Immature natural killer cell (primary cell): Measurements from ENCODE around the gene DOK4. TPM values are rescaled to one million over a fixed set of nuclear protein-coding genes. Genes with fewer than 3 reads are reported as not detected.

Experiments used
- DNase-seq, 3 donors: peaks; one replicate each; pipeline ENCODE4 v3.0.0; 2022; ENCODE audit warnings: mixed read lengths in 1 of 3
- H3K27ac Mint-ChIP-seq, 6 donors: one replicate each; pipeline ENCODE4 v1.8.0; 2020; ENCODE audit warnings: mixed read lengths in 6 of 6, mild to moderate bottlenecking in 5 of 6, inconsistent platforms in 4 of 6, moderate library complexity in 3 of 6
- H3K27me3 Mint-ChIP-seq, 3 donors: one replicate each; pipeline ENCODE4 v1.8.0; 2020 to 2021; ENCODE audit warnings: low read depth in 3 of 3, mild to moderate bottlenecking in 3 of 3, mixed read lengths in 3 of 3, moderate library complexity in 3 of 3, inconsistent platforms in 1 of 3
- H3K36me3 Mint-ChIP-seq, 3 donors: one replicate each; pipeline ENCODE4 v1.8.0; 2020; ENCODE audit warnings: mixed read lengths in 3 of 3, inconsistent platforms in 2 of 3, mild to moderate bottlenecking in 2 of 3
- H3K4me1 Mint-ChIP-seq, 2 donors: one replicate each; pipeline ENCODE4 v1.8.0; 2020; ENCODE audit warnings: inconsistent platforms in 2 of 2, mild to moderate bottlenecking in 2 of 2, mixed read lengths in 2 of 2, moderate library complexity in 1 of 2
- H3K4me3 Mint-ChIP-seq, 5 donors: one replicate each; pipeline ENCODE4 v1.8.0; 2020; ENCODE audit warnings: mild to moderate bottlenecking in 5 of 5, mixed read lengths in 5 of 5, inconsistent platforms in 3 of 5, moderate library complexity in 3 of 5
- H3K9me3 Mint-ChIP-seq, 6 donors: one replicate each; pipeline ENCODE4 v1.8.0; 2020; ENCODE audit warnings: mild to moderate bottlenecking in 6 of 6, mixed read lengths in 6 of 6, inconsistent platforms in 4 of 6, moderate library complexity in 3 of 6
- polyA plus RNA-seq, 3 donors: library from polyadenylated mRNA; unstranded; fragments of 300-500 nt; fragmentation: Illumina TruSeq; gene quantifications; one replicate each; pipeline ENCODE4 v1.2.3, GENCODE V29; 2021

DOK4 gene
- polyA plus RNA-seq, 3 donors from 2014 or later, result 2.2 to 3.2 (median 2.8) TPM

GRCh38 chr16:57483725-57484514, 2.4 kb downstream of the DOK4 start:
- H3K9me3 Mint-ChIP-seq, result no peaks in the 10 kb centered on the region
- DNase-seq, result no peak
- no peak overlapping the region for H3K4me3 Mint-ChIP-seq
- peaks cover 0 to 2% (median 0%) of the 10 kb centered on the region in 3 donors for H3K27me3 Mint-ChIP-seq
- no peaks in the 10 kb centered on the region for H3K36me3 Mint-ChIP-seq
- peaks cover 24 to 27% of the 10 kb centered on the region in 2 donors for H3K4me1 Mint-ChIP-seq
- no peak overlapping the region for H3K27ac Mint-ChIP-seq

- peaks cover 0 to 2% (median 0%) of the 10 kb centered on the region in 3 donors for H3K27me3 Mint-ChIP-seq
- no peak overlapping the region for H3K27ac Mint-ChIP-seq
- H3K4me3 Mint-ChIP-seq, result no peak overlapping the region
- no peak for DNase-seq
- no peaks in the 10 kb centered on the region for H3K36me3 Mint-ChIP-seq
- H3K9me3 Mint-ChIP-seq, result no peaks in the 10 kb centered on the region
- peaks cover 29 to 33% of the 10 kb centered on the region in 2 donors for H3K4me1 Mint-ChIP-seq
These were observed 3.3 kb downstream of the DOK4 start for GRCh38 chr16:57482845-57483545.

- peaks cover 22 to 26% of the 10 kb centered on the region in 2 donors for H3K4me1 Mint-ChIP-seq
- no peaks in the 10 kb centered on the region for H3K9me3 Mint-ChIP-seq
- H3K27me3 Mint-ChIP-seq, result peaks cover 0 to 4% (median 1%) of the 10 kb centered on the region in 3 donors
- no peaks in the 10 kb centered on the region for H3K36me3 Mint-ChIP-seq
- H3K4me3 Mint-ChIP-seq, result no peak overlapping the region
- no peak overlapping the region for H3K27ac Mint-ChIP-seq
- no peak for DNase-seq
These were observed 4.9 kb downstream of the DOK4 start for GRCh38 chr16:57481421-57481820.

GRCh38 chr16:57480754-57481230, 5.5 kb downstream of the DOK4 start:
- H3K36me3 Mint-ChIP-seq, result no peaks in the 10 kb centered on the region
- H3K27ac Mint-ChIP-seq, result no peak overlapping the region
- H3K4me1 Mint-ChIP-seq, result peaks cover 25 to 30% of the 10 kb centered on the region in 2 donors
- H3K4me3 Mint-ChIP-seq, result no peak overlapping the region
- peaks cover 0 to 4% (median 1%) of the 10 kb centered on the region in 3 donors for H3K27me3 Mint-ChIP-seq
- no peak for DNase-seq
- H3K9me3 Mint-ChIP-seq, result no peaks in the 10 kb centered on the region

GRCh38 chr16:57479976-57480753, 6.1 kb downstream of the DOK4 start:
- Mint-ChIP-seq H3K36me3 (no peaks in the 10 kb centered on the region), H3K4me1 (peaks cover 21 to 24% of the 10 kb centered on the region in 2 donors), H3K27ac (no peak overlapping the region), H3K9me3 (no peaks in the 10 kb centered on the region), H3K4me3 (no peak overlapping the region), H3K27me3 (peaks cover 0 to 4% (median 1%) of the 10 kb centered on the region in 3 donors)
- DNase-seq, result no peak

GRCh38 chr16:57479205-57479975, 6.9 kb downstream of the DOK4 start:
- Mint-ChIP-seq H3K9me3 (no peaks in the 10 kb centered on the region), H3K4me3 (peak overlapping the region; percentile 45 to 71 (median 56)), H3K27me3 (peaks cover 0 to 4% (median 1%) of the 10 kb centered on the region in 3 donors), H3K36me3 (no peaks in the 10 kb centered on the region), H3K4me1 (peaks cover 22 to 24% of the 10 kb centered on the region in 2 donors), H3K27ac (peak overlapping the region in 2 of 6 donors; percentile 57 to 67)
- no peak for DNase-seq

- H3K4me3 Mint-ChIP-seq, result peak overlapping the region; percentile 10 to 72 (median 47)
- DNase-seq, result no peak
- peaks cover 20 to 24% of the 10 kb centered on the region in 2 donors for H3K4me1 Mint-ChIP-seq
These were observed 7.7 kb downstream of the DOK4 start for GRCh38 chr16:57478396-57479204.

GRCh38 chr16:57477531-57478202, 8.6 kb downstream of the DOK4 start:
- H3K4me3 Mint-ChIP-seq, result no peak overlapping the region
- no peak for DNase-seq
- peaks cover 20 to 24% of the 10 kb centered on the region in 2 donors for H3K4me1 Mint-ChIP-seq
- H3K27me3 Mint-ChIP-seq, result peaks cover 0 to 4% (median 1%) of the 10 kb centered on the region in 3 donors
- H3K27ac Mint-ChIP-seq, result no peak overlapping the region
- no peaks in the 10 kb centered on the region for H3K9me3 Mint-ChIP-seq
- no peaks in the 10 kb centered on the region for H3K36me3 Mint-ChIP-seq

More at GRCh38 chr16:57478396-57479204, 7.7 kb downstream of the DOK4 start:
- H3K9me3 Mint-ChIP-seq, result no peaks in the 10 kb centered on the region
- H3K27ac Mint-ChIP-seq, result peak overlapping the region in 4 of 6 donors; percentile 6 to 32 (median 18)
- H3K27me3 Mint-ChIP-seq, result peaks cover 0 to 4% (median 1%) of the 10 kb centered on the region in 3 donors
- no peaks in the 10 kb centered on the region for H3K36me3 Mint-ChIP-seq

- H3K4me1 Mint-ChIP-seq, result peaks cover 20 to 28% of the 10 kb centered on the region in 2 donors
- no peak overlapping the region for H3K27ac Mint-ChIP-seq
- peaks cover 0 to 4% (median 0%) of the 10 kb centered on the region in 3 donors for H3K36me3 Mint-ChIP-seq
- DNase-seq, result no peak
- H3K9me3 Mint-ChIP-seq, result no peaks in the 10 kb centered on the region
- peaks cover 0 to 2% (median 1%) of the 10 kb centered on the region in 3 donors for H3K27me3 Mint-ChIP-seq
- no peak overlapping the region for H3K4me3 Mint-ChIP-seq
These were observed 9.5 kb downstream of the DOK4 start for GRCh38 chr16:57476546-57477410.

GRCh38 chr16:57475711-57476339, 10.5 kb downstream of the DOK4 start:
- Mint-ChIP-seq H3K27ac (no peak overlapping the region), H3K9me3 (no peaks in the 10 kb centered on the region), H3K4me3 (peak overlapping the region in 2 of 5 donors; percentile 2 to 7), H3K27me3 (peaks cover 0 to 2% (median 1%) of the 10 kb centered on the region in 3 donors), H3K36me3 (peaks cover 0 to 9% (median 0%) of the 10 kb centered on the region in 3 donors), H3K4me1 (peaks cover 20 to 28% of the 10 kb centered on the region in 2 donors)
- peak; percentile 59 to 71 (median 63) for DNase-seq
